ENCODE measurements around the gene GNB5. TPM values are rescaled to one million over a fixed set of nuclear protein-coding genes. Genes with fewer than 3 reads are reported as not detected.

GNB5 gene
- total RNA-seq, 1 experiment from 2014 or later = 29.8 TPM

DNA sequence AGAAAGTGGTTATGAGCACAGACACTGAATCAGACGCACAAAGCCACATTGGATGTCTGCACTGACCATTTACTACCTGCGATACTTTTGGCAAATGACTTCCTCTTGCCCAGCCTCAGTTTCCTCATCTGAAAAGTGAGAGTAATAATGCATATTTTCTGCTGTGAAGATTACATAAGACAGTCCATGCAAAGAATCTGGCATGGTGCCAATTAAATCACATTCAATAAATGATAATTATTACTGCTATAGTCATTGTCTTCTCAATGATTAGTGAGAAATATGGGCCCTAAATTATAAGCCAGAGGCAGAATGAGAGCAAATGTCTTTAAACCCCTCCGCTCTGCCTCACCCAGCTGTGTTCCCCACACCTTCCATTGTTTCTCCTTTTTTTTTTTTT, 62.6 kb downstream of the GNB5 start:
- H2BK120ac ChIP-seq (ENCODE audit: low read depth, low read length, poor library complexity, severe bottlenecking) = no peak overlapping the region
- H3K79me2 ChIP-seq (ENCODE audit: insufficient read depth, low read length) = no peaks in the 10 kb centered on the region
- H3K18ac ChIP-seq (ENCODE audit: insufficient read length, low read depth, low read length) = no peak overlapping the region
- H2BK12ac ChIP-seq (ENCODE audit: insufficient read length, low read depth, low read length) = no peak overlapping the region
- no peak for DNase-seq
- H2BK5ac ChIP-seq (ENCODE audit: insufficient read length, low read length) = no peak overlapping the region
- no peak overlapping the region for H2BK15ac ChIP-seq (ENCODE audit: low read depth, low read length)
- H3K27me3 Mint-ChIP-seq (ENCODE audit: low read depth) = no peaks in the 10 kb centered on the region
- H3K36me3 Mint-ChIP-seq (ENCODE audit: insufficient read depth in 1 of 3, low read depth in 3 of 3) = peaks cover 11 to 14% (median 11%) of the 10 kb centered on the region in 3 experiments; a peak in 5 of 7 replicates
- H3K56ac ChIP-seq (ENCODE audit: insufficient read length, low read depth, low read length) = no peak overlapping the region
- no peak overlapping the region for H4K5ac ChIP-seq (ENCODE audit: insufficient read length, low read depth, low read length)
- no peak overlapping the region for H3T11ph ChIP-seq (ENCODE audit: low read length)
- no peaks in the 10 kb centered on the region for H3K4me1 ChIP-seq (ENCODE audit: insufficient read depth, low read length)
- H3K4ac ChIP-seq (ENCODE audit: low read depth, low read length) = no peak overlapping the region
- no peak overlapping the region for H3K23ac ChIP-seq (ENCODE audit: insufficient read length, low read depth, low read length)
- H3K9ac ChIP-seq (ENCODE audit: extremely low read depth, insufficient read length, low read length) = no peak overlapping the region
- no CpG with 5 or more reads among the region's 3 CpGs for WGBS (ENCODE audit: extremely low coverage, insufficient read length, low lambda C conversion rate)
- no peaks in the 10 kb centered on the region for H3K79me1 ChIP-seq (ENCODE audit: insufficient read depth, low read depth, low read length, poor library complexity, severe bottlenecking)
- H4K8ac ChIP-seq (replicated peaks; ENCODE audit: insufficient read length, low read depth, low read length) = no peak overlapping the region
- no peak overlapping the region for H3K4me2 ChIP-seq (ENCODE audit: insufficient read depth, insufficient read length, low read length)
- H2AFZ ChIP-seq (ENCODE audit: low read length) = no peak overlapping the region
- peaks cover 0 to 4% of the 10 kb centered on the region in 2 experiments; a peak in 2 of 4 replicates for H3K4me1 Mint-ChIP-seq
- H3K23me2 ChIP-seq (ENCODE audit: insufficient read length, low read depth, low read length, poor library complexity, severe bottlenecking) = no peaks in the 10 kb centered on the region
- no peak overlapping the region for H3K14ac ChIP-seq (ENCODE audit: insufficient read depth, low read length)
- TF ChIP-seq, protein P1, sequence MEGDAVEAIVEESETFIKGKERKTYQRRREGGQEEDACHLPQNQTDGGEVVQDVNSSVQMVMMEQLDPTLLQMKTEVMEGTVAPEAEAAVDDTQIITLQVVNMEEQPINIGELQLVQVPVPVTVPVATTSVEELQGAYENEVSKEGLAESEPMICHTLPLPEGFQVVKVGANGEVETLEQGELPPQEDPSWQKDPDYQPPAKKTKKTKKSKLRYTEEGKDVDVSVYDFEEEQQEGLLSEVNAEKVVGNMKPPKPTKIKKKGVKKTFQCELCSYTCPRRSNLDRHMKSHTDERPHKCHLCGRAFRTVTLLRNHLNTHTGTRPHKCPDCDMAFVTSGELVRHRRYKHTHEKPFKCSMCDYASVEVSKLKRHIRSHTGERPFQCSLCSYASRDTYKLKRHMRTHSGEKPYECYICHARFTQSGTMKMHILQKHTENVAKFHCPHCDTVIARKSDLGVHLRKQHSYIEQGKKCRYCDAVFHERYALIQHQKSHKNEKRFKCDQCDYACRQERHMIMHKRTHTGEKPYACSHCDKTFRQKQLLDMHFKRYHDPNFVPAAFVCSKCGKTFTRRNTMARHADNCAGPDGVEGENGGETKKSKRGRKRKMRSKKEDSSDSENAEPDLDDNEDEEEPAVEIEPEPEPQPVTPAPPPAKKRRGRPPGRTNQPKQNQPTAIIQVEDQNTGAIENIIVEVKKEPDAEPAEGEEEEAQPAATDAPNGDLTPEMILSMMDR (conservative IDR thresholded peaks at IDR 0.05) = no peak
- H4K20me1 ChIP-seq (ENCODE audit: control insufficient read depth, insufficient read depth, insufficient read length) = peaks cover 2% of the 10 kb centered on the region
- H2BK20ac ChIP-seq (ENCODE audit: low read depth, low read length, poor library complexity, severe bottlenecking) = no peak overlapping the region
- H3K4me3 Mint-ChIP-seq = no peak overlapping the region
- H3K27ac Mint-ChIP-seq = no peak overlapping the region
- H3K27me3 ChIP-seq (ENCODE audit: insufficient read depth, low read length) = no peaks in the 10 kb centered on the region
- H4K91ac ChIP-seq (ENCODE audit: insufficient read length, low read depth, low read length) = no peak overlapping the region
- H3K9me3 ChIP-seq (ENCODE audit: control insufficient read depth, low read depth, low read length) = no peaks in the 10 kb centered on the region
- no peaks in the 10 kb centered on the region for H3K9me3 Mint-ChIP-seq
- no peak overlapping the region for H3K27ac ChIP-seq (ENCODE audit: insufficient read length, low read depth, low read length)
- no peak overlapping the region for H2AK5ac ChIP-seq (ENCODE audit: insufficient read length, low read length)

Data from H9 (cell line).